Vein endothelial cell (primary cell): Measurements from ENCODE around the gene MEG3. TPM values are rescaled to one million over a fixed set of nuclear protein-coding genes. Genes with fewer than 3 reads are reported as not detected.

ENCODE experiments used
- small RNA-seq: library from RNA; depleted of rRNA; stranded (forward); fragments of <200 nt; gene quantifications from one replicate; pipeline ENCODE3, GENCODE V24; 2012
- total RNA-seq: library from RNA; depleted of rRNA; stranded (reverse); fragments of >200 nt; gene quantifications from 2 replicates; pipeline ENCODE4 v1.2.3, GENCODE V29; 2012

Gene MEG3
- total RNA-seq = 10.8 and 11.0 TPM in 2 replicates

GRCh38 chr14:100825713-100826331 lies at the start of gene MEG3:
Gene MEG3, plus strand, starts transcription at chr14:100826118.

GRCh38 chr14:100903672-100904185 lies 77.8 kb downstream of the MEG3 start, which contains the start of gene RTL1:
Gene RTL1, minus strand, starts transcription at chr14:100903722. Its CDS starts 18,934 bp downstream, at chr14:100884788.

Small RNA genes lying within 50 kb of the gene (small RNA-seq; reads per million reads assigned to genes)
- gene AL117190.3 (not detected), gene MIR127 (not detected), gene MIR136 (not detected), gene MIR2392 (not detected), gene MIR337 (2.5 reads per million, percentile 84 among the genes with 10 or more reads in this experiment), gene MIR431 (not detected), gene MIR432 (not detected), gene MIR433 (not detected), gene MIR493 (7.4 reads per million, percentile 95 among the genes with 10 or more reads in this experiment), gene RF01928 (not detected), gene RF02145 (not detected), gene SNORD112 (0.13 reads per million)

Other genes with a start within 250 kb of the MEG3 start
- 0.10 TPM in 1 of 2 replicates, not detected in the other for gene BEGAIN, start 238.7 kb upstream of the MEG3 start, total RNA-seq
- not detected in 2 replicates for gene DLK1, start 99.2 kb upstream of the MEG3 start, total RNA-seq
- not detected in 2 replicates for gene RTL1, start 77.6 kb downstream of the MEG3 start, total RNA-seq